Measurements from ENCODE around the gene NBL1. TPM values are rescaled to one million over a fixed set of nuclear protein-coding genes. Genes with fewer than 3 reads are reported as not detected.

NBL1 gene
- total RNA-seq, 1 donor from 2014 or later, result 55.9 TPM

Other genes starting within 250 kb of the NBL1 start
- gene CAPZB, start 158.8 kb upstream of the NBL1 start, total RNA-seq, result 213 TPM
- not detected for gene HTR6, start 20.6 kb downstream of the NBL1 start, total RNA-seq
- gene TMCO4, start 155.6 kb downstream of the NBL1 start, total RNA-seq, result 9.3 TPM
- gene RNF186, start 171.0 kb downstream of the NBL1 start, total RNA-seq, result not detected
- gene OTUD3, start 238.1 kb downstream of the NBL1 start, total RNA-seq, result 4.7 TPM